OCI-LY7 (cell line): ENCODE data around the gene DCC. TPM values are rescaled to one million over a fixed set of nuclear protein-coding genes. Genes with fewer than 3 reads are reported as not detected.

Experiments used
- BruUV-seq: library from RNA; stranded (reverse); fragments of 400-500 nt; replicated peaks from 2 replicates; lab custom pipeline; 2021; lab: Mats Ljungman, UMichigan
- CTCF ChIA-PET: fragments of 300-600 bp; sonication (Branson Sonifier 250); formaldehyde crosslinking; loops from one replicate; lab custom pipeline; 2022; ENCODE audit warnings: antibody characterized with exemption; ENCODE audit not compliant: unreplicated experiment; lab: Charles Lee
- POLR2A ChIA-PET: fragments of 300-600 bp; sonication (Branson Sonifier 250); formaldehyde crosslinking; loops from one replicate; lab custom pipeline; 2022; ENCODE audit warnings: antibody characterized with exemption; lab: Charles Lee
- DNase-seq: peaks from one replicate; pipeline ENCODE4 v3.0.0-alpha.2; 2015; ENCODE audit warnings: low spot score
- H2AFZ ChIP-seq: fragments of 200-600 bp; sonication (generic), shearing (Covaris generic); 2 replicates; pipeline ENCODE4 v1.6.1; 2014; ENCODE audit warnings: mild to moderate bottlenecking, antibody characterized with exemption, low read length, moderate library complexity
- H3K27ac ChIP-seq: fragments of 200-600 bp; sonication (generic); 2 replicates; pipeline ENCODE4 v1.5.1; 2014; ENCODE audit warnings: mixed run types, low read depth, mild to moderate bottlenecking, moderate library complexity, low read length, inconsistent platforms; ENCODE audit not compliant: poor library complexity, severe bottlenecking
- H3K36me3 ChIP-seq: fragments of 200-600 bp; sonication (generic); 2 replicates; pipeline ENCODE4 v1.6.1; 2014; ENCODE audit warnings: mild to moderate bottlenecking, antibody characterized with exemption, low read length, moderate library complexity, mixed read lengths; ENCODE audit not compliant: insufficient read depth
- H3K4me1 ChIP-seq: fragments of 200-600 bp; sonication (generic); 2 replicates; pipeline ENCODE4 v1.5.1; 2014; ENCODE audit warnings: mild to moderate bottlenecking, low read length; ENCODE audit not compliant: insufficient read depth, poor library complexity, severe bottlenecking
- H3K4me2 ChIP-seq: fragments of 200-600 bp; sonication (generic); 2 replicates; pipeline ENCODE4 v1.6.1; 2014; ENCODE audit warnings: mild to moderate bottlenecking, low read length
- H3K4me3 ChIP-seq: fragments of 200-600 bp; sonication (generic); 2 replicates; pipeline ENCODE4 v1.5.1; 2014; ENCODE audit warnings: mild to moderate bottlenecking, low read depth, low read length; ENCODE audit not compliant: poor library complexity, severe bottlenecking
- H3K79me2 ChIP-seq: fragments of 200-600 bp; sonication (generic); 2 replicates; pipeline ENCODE4 v1.6.1; 2016; ENCODE audit warnings: low read depth, mild to moderate bottlenecking, low read length, moderate library complexity, mixed read lengths; ENCODE audit not compliant: insufficient read depth
- H3K9me2 ChIP-seq: fragments of 200-600 bp; sonication (generic); 2 replicates; pipeline ENCODE4 v1.6.1; 2016; ENCODE audit warnings: mild to moderate bottlenecking, low read length, mixed read lengths; ENCODE audit not compliant: insufficient read depth
- H3K9me3 ChIP-seq: fragments of 200-600 bp; sonication (generic); 2 replicates; pipeline ENCODE4 v1.6.1; 2014; ENCODE audit warnings: mild to moderate bottlenecking, mixed run types, low read length, mixed read lengths
- H4K20me1 ChIP-seq: fragments of 200-600 bp; sonication (generic); 2 replicates; pipeline ENCODE4 v1.6.1; 2014; ENCODE audit warnings: mild to moderate bottlenecking, antibody characterized with exemption, low read length, moderate library complexity, mixed read lengths; ENCODE audit not compliant: insufficient read depth
- CTCF ChIP-seq: fragments of 200-600 bp; sonication (generic); conservative IDR thresholded peaks from 2 replicates; pipeline ENCODE4 v1.5.1; 2014; ENCODE audit warnings: mild to moderate bottlenecking, antibody characterized with exemption, low read length, moderate library complexity, mixed read lengths
- EZH2phosphoT487 ChIP-seq: fragments of 200-600 bp; sonication (generic); IDR thresholded peaks from 2 replicates; pipeline ENCODE4 v1.6.1; 2018; ENCODE audit warnings: low read depth, borderline replicate concordance, mild to moderate bottlenecking, mixed run types, antibody characterized with exemption, low read length, moderate library complexity, mixed read lengths
- intact Hi-C: fragments of 100-400 bp; cut with micrococcal nuclease; formaldehyde crosslinking; loops from one replicate; pipeline ENCODE4 v1.10.0; 2022; ENCODE audit not compliant: unreplicated experiment
- total RNA-seq, 2 experiments: library from RNA; depleted of rRNA in 1 of 2; stranded (reverse); fragments of >200 nt in 1 of 2; shearing (Covaris generic) in 1 of 2; gene quantifications; 2 replicates each; pipeline ENCODE4 v1.2.3, GENCODE V29; 2014 to 2022

Gene DCC
- total RNA-seq, 2 experiments from 2014 or later = not detected

GRCh38 chr18:52401236-52401635 is 61.2 kb downstream of the DCC start:
- no peak overlapping the region for H2AFZ ChIP-seq
- H4K20me1 ChIP-seq = no peaks in the 10 kb centered on the region
- H3K4me3 ChIP-seq = no peak overlapping the region
- no peaks in the 10 kb centered on the region for H3K9me2 ChIP-seq
- POLR2A ChIA-PET = no interaction called here
- no peaks in the 10 kb centered on the region for H3K4me1 ChIP-seq
- H3K9me3 ChIP-seq = no peaks in the 10 kb centered on the region
- H3K79me2 ChIP-seq = no peaks in the 10 kb centered on the region
- intact Hi-C loops = no loop called here
- no peak for DNase-seq
- H3K4me2 ChIP-seq = no peak overlapping the region
- TF ChIP-seq EZH2phosphoT487 (no peak), CTCF (no peak)
- BruUV-seq = no TSS peak
- CTCF ChIA-PET = no interaction called here
- H3K36me3 ChIP-seq = no peaks in the 10 kb centered on the region
- no peak overlapping the region for H3K27ac ChIP-seq

GRCh38 chr18:52402814-52403213 is 62.8 kb downstream of the DCC start:
- Histone ChIP-seq H3K79me2 (no peaks in the 10 kb centered on the region), H2AFZ (no peak overlapping the region), H3K9me2 (no peaks in the 10 kb centered on the region), H3K4me3 (no peak overlapping the region), H3K4me1 (no peaks in the 10 kb centered on the region), H3K27ac (no peak overlapping the region), H3K4me2 (no peak overlapping the region), H4K20me1 (no peaks in the 10 kb centered on the region), H3K36me3 (no peaks in the 10 kb centered on the region), H3K9me3 (no peaks in the 10 kb centered on the region)
- intact Hi-C loops = no loop called here
- DNase-seq = no peak
- CTCF ChIA-PET = no interaction called here
- no TSS peak for BruUV-seq
- no peak for TF ChIP-seq CTCF
- TF ChIP-seq EZH2phosphoT487 = no peak
- POLR2A ChIA-PET = no interaction called here

- no peak overlapping the region for H3K4me2 ChIP-seq
- no peaks in the 10 kb centered on the region for H3K36me3 ChIP-seq
- intact Hi-C loops = no loop called here
- no peak overlapping the region for H3K27ac ChIP-seq
- no TSS peak for BruUV-seq
- no peaks in the 10 kb centered on the region for H3K9me3 ChIP-seq
- TF ChIP-seq CTCF (no peak), EZH2phosphoT487 (no peak)
- H3K9me2 ChIP-seq = no peaks in the 10 kb centered on the region
- DNase-seq = no peak
- ChIA-PET CTCF (no interaction called here), POLR2A (no interaction called here)
- H3K4me3 ChIP-seq = no peak overlapping the region
- no peak overlapping the region for H2AFZ ChIP-seq
- no peaks in the 10 kb centered on the region for H3K79me2 ChIP-seq
- no peaks in the 10 kb centered on the region for H4K20me1 ChIP-seq
- no peaks in the 10 kb centered on the region for H3K4me1 ChIP-seq
These were observed 63.5 kb downstream of the DCC start for GRCh38 chr18:52403291-52404021.
